OCI-LY3 (cell line): Measurements from ENCODE around the gene ZCCHC14.
A peak's percentile ranks its signal among the peaks of the same experiment; 100 is the strongest.

Experiments used
- H2AFZ ChIP-seq: fragments of 200-600, 300-600 bp; shearing (Covaris generic); 2 replicates; pipeline ENCODE4 v1.6.0; 2014; ENCODE audit warnings: antibody characterized with exemption, low read depth, low read length
- H3K27ac ChIP-seq: fragments of 200-600, 300-600 bp; sonication (generic); 2 replicates; pipeline ENCODE4 v1.5.1; 2014; ENCODE audit warnings: mild to moderate bottlenecking, low read length, moderate library complexity, mixed read lengths
- H3K27me3 ChIP-seq: fragments of 200-600, 300-600 bp; sonication (generic); 2 replicates; pipeline ENCODE4 v1.6.1; 2014; ENCODE audit warnings: low read depth, low read length, mixed read lengths
- H3K36me3 ChIP-seq: fragments of 200-600, 300-600 bp; sonication (generic); replicated peaks from 2 replicates; pipeline ENCODE3; 2014; ENCODE audit warnings: low read depth, low read length, mixed read lengths
- H3K4me1 ChIP-seq: fragments of 300-600, 200-600 bp; sonication (generic); 2 replicates; pipeline ENCODE4 v1.6.1; 2014; ENCODE audit warnings: low read length, mixed read lengths
- H3K4me2 ChIP-seq: fragments of 200-600, 300-600 bp; sonication (generic); 2 replicates; pipeline ENCODE4 v1.6.1; 2014; ENCODE audit warnings: low read length, mixed read lengths
- H3K4me3 ChIP-seq: fragments of 300-600, 200-600 bp; sonication (generic); 2 replicates; pipeline ENCODE4 v1.5.1; 2014; ENCODE audit warnings: antibody characterized with exemption, mild to moderate bottlenecking, low read length, moderate library complexity
- H3K79me2 ChIP-seq: fragments of 300-600, 200-600 bp; shearing (Covaris generic); 2 replicates; pipeline ENCODE4 v1.6.1; 2014; ENCODE audit warnings: mild to moderate bottlenecking, low read length, mixed read lengths
- H3K9ac ChIP-seq: fragments of 300-600, 200-600 bp; shearing (Covaris generic); 2 replicates; pipeline ENCODE4 v1.6.0; 2014; ENCODE audit warnings: mild to moderate bottlenecking, low read length, moderate library complexity
- H3K9me3 ChIP-seq: fragments of 200-600, 300-600 bp; shearing (Covaris generic); 2 replicates; pipeline ENCODE4 v1.6.1; 2014; ENCODE audit warnings: low read length, mixed read lengths; ENCODE audit not compliant: insufficient read depth
- H4K20me1 ChIP-seq: fragments of 200-600, 300-600 bp; sonication (generic); 2 replicates; pipeline ENCODE4 v1.6.1; 2016; ENCODE audit warnings: low read length, mixed read lengths; ENCODE audit not compliant: insufficient read depth
- EZH2phosphoT487 ChIP-seq: fragments of 200-600 bp; shearing (Covaris generic); IDR thresholded peaks from 2 replicates; pipeline ENCODE4 v1.6.1; 2018; ENCODE audit warnings: antibody characterized with exemption, mixed run types, low read depth
- TF ChIP-seq, protein P1 (sequence below): fragments of 200-600, 300-600 bp; sonication (generic); IDR thresholded peaks from 2 replicates; pipeline ENCODE4 v1.5.1; 2014; ENCODE audit warnings: antibody characterized with exemption, low read length, low read depth

Gene ZCCHC14

DNA sequence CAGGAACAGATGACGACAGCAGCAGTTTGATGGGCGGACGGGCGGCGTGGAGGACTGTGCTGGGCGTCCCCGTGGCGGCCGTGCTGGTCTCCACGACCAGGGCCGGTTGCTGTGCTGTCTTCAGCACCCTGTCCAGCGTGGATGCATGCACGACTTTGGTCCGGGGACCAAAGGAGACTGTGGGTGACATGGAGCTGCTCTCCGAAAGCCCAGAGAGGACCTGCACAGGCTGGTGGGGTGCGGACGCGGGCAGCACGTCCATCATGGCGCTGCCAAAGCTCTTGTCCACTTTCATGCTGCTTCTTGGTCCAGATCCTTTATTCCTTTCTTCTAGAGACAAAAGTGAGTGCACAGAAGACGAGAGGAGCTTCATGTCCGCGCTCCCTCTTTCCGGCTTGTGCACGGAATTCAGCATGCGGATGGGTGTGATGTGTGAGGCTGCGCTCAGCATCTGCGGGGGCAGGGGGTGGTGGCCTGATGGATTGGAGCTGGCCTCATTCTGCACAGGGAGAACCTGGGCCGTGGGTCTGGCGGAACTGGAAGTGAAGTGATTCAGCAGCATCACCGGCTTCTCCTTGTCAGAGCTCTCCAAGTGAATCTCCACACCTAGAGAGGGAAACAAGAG lies 80.3 kb downstream of the ZCCHC14 start:
- Histone ChIP-seq H3K27ac (no peak overlapping the region), H3K36me3 (no peaks in the 10 kb centered on the region), H3K9me3 (no peaks in the 10 kb centered on the region)

DNA sequence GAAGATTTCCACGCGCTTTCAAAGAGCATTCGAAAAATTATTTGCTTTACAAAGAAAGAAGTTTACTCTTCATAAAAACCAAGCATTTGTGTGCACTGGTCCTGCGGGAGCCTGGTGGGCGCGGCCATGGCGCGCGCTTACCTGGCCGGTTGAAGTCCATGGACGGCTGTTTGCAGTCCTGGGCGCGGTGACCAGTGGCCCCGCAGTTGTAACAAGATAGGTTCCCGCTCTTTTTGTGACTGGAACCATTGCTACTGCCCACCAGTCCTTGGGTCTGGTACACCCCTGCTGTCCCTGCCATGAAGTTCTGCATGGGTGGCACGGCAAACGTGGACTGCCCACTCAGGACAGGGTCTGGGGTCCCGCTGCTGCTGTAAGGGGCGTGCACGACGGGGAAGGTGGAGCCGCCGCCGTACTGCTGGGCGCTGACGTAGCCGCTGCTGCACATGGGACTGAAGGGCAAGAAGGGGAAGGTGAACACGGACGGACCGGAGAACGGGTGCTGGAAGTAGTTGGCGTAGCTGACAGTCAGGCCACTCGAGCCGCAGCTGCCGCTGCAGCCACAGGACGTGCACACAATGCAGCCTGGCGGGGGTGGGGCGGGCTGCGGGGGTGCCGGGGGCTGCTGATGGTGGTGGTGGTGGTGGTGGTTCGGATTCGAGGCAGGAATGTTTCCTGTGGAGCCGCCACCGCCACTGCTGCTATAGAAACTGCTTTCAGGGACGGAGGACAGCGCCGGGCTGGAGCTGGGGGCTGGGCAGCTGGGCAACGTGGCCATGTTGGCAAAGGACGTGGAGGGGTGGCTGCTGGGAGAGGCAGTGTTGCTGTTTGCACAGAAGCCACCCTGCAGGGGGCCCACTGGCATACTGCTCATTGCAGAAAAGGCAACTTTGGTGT lies 81.2 kb downstream of the ZCCHC14 start:
- H3K9ac ChIP-seq, result no peak overlapping the region
- H4K20me1 ChIP-seq, result peaks cover 22% of the 10 kb centered on the region; the same call in 1 of the 2 replicates
- no peak overlapping the region for H3K4me2 ChIP-seq
- H3K79me2 ChIP-seq, result no peaks in the 10 kb centered on the region
- H3K27me3 ChIP-seq, result no peaks in the 10 kb centered on the region
- H3K4me3 ChIP-seq, result no peak overlapping the region
- no peaks in the 10 kb centered on the region for H3K9me3 ChIP-seq
- TF ChIP-seq EZH2phosphoT487, result no peak
- no peak overlapping the region for H3K27ac ChIP-seq
- no peaks in the 10 kb centered on the region for H3K36me3 ChIP-seq
- H2AFZ ChIP-seq, result no peak overlapping the region
- H3K4me1 ChIP-seq, result peaks cover 13% of the 10 kb centered on the region

More for the DNA sequence above, 80.3 kb downstream of the ZCCHC14 start:
- no peak overlapping the region for H2AFZ ChIP-seq
- H4K20me1 ChIP-seq, result peaks cover 15% of the 10 kb centered on the region; the same call in 1 of the 2 replicates
- no peaks in the 10 kb centered on the region for H3K27me3 ChIP-seq
- no peak overlapping the region for H3K9ac ChIP-seq
- H3K4me3 ChIP-seq, result no peak overlapping the region
- H3K79me2 ChIP-seq, result no peaks in the 10 kb centered on the region
- no peak overlapping the region for H3K4me2 ChIP-seq
- TF ChIP-seq EZH2phosphoT487, result no peak
- TF ChIP-seq, protein P1, sequence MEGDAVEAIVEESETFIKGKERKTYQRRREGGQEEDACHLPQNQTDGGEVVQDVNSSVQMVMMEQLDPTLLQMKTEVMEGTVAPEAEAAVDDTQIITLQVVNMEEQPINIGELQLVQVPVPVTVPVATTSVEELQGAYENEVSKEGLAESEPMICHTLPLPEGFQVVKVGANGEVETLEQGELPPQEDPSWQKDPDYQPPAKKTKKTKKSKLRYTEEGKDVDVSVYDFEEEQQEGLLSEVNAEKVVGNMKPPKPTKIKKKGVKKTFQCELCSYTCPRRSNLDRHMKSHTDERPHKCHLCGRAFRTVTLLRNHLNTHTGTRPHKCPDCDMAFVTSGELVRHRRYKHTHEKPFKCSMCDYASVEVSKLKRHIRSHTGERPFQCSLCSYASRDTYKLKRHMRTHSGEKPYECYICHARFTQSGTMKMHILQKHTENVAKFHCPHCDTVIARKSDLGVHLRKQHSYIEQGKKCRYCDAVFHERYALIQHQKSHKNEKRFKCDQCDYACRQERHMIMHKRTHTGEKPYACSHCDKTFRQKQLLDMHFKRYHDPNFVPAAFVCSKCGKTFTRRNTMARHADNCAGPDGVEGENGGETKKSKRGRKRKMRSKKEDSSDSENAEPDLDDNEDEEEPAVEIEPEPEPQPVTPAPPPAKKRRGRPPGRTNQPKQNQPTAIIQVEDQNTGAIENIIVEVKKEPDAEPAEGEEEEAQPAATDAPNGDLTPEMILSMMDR, result no peak
- H3K4me1 ChIP-seq, result peaks cover 8% of the 10 kb centered on the region

DNA sequence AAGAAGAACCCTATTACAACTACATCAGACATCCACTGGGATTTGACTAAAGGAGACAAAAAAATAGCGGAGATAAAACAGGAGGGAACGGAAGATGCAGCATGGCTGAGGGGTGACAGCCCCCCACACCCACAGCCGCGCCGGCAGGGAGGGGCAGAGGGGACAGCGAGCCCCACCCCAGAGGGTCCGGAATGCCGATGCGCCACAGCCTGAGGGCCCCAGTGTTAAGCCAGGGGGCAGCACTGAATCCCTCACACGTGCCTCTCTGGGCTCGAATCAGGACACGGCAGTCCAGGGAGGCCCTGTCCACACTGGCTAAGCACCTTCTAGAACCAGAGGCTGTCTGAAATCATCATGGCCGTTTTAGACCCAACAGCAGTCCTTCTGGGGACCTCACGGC lies 81.9 kb downstream of the ZCCHC14 start:
- Histone ChIP-seq H4K20me1 (peaks cover 25% of the 10 kb centered on the region; the same call in 1 of the 2 replicates), H3K4me3 (no peak overlapping the region), H3K9ac (no peak overlapping the region), H3K36me3 (no peaks in the 10 kb centered on the region), H2AFZ (no peak overlapping the region), H3K79me2 (no peaks in the 10 kb centered on the region), H3K27ac (no peak overlapping the region), H3K4me1 (peaks cover 13% of the 10 kb centered on the region), H3K4me2 (no peak overlapping the region), H3K27me3 (no peaks in the 10 kb centered on the region), H3K9me3 (no peaks in the 10 kb centered on the region)
- no peak for TF ChIP-seq EZH2phosphoT487
- TF ChIP-seq, protein P1, result peak; percentile 19

DNA sequence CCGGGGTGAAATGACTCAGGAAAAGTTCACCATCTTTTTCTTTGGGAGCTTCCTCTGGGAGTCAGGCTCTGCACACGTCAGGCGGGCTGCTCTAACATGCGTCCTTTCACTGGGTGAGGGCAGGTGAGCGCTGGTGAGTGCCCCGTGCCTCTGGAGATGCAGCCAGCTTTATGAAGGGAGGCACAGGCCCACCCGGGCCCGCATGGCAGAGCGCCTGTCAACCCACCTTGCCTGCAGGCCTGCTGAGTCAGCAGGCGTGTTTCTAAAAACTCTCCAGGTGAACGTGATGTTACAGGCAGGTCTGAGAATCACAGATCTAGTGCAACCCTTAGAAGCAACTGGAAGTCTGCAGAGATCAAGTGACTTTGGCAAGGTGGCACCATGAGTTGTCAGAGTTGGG lies 82.3 kb downstream of the ZCCHC14 start:
- H3K4me3 ChIP-seq, result no peak overlapping the region
- H3K4me1 ChIP-seq, result peaks cover 13% of the 10 kb centered on the region
- H3K9ac ChIP-seq, result no peak overlapping the region
- H3K27ac ChIP-seq, result no peak overlapping the region
- peaks cover 25% of the 10 kb centered on the region; the same call in 1 of the 2 replicates for H4K20me1 ChIP-seq
- H3K79me2 ChIP-seq, result no peaks in the 10 kb centered on the region
- H2AFZ ChIP-seq, result no peak overlapping the region
- H3K36me3 ChIP-seq, result peaks cover 1% of the 10 kb centered on the region
- no peaks in the 10 kb centered on the region for H3K9me3 ChIP-seq
- H3K27me3 ChIP-seq, result no peaks in the 10 kb centered on the region
- H3K4me2 ChIP-seq, result no peak overlapping the region
- TF ChIP-seq, protein P1, result no peak
